Dermis microvascular lymphatic vessel endothelial cell (primary cell): ENCODE results near the gene OR6J1. TPM values are rescaled to one million over a fixed set of nuclear protein-coding genes. Genes with fewer than 3 reads are reported as not detected.

Experiments
- DNase-seq, 2 donors: peaks; one replicate each; pipeline versions ENCODE4 v3.0.0 to v3.0.0-alpha.2; 2010; ENCODE audit warnings: low read depth in 2 of 2
- total RNA-seq: library from RNA; depleted of rRNA; stranded (reverse); fragments of >200 nt; gene quantifications from 2 replicates; pipeline ENCODE4 v1.2.1, GENCODE V29; 2014

The OR6J1 gene
- total RNA-seq, 1 donor from 2014 or later: not detected

GRCh38 chr14:22606380-22606779 lies 37.8 kb downstream of the OR6J1 start:
- DNase-seq: no peak

- DNase-seq: no peak
Observed at GRCh38 chr14:22602862-22603261, 41.3 kb downstream of the OR6J1 start.

- no peak for DNase-seq
Observed at GRCh38 chr14:22601996-22602395, 42.2 kb downstream of the OR6J1 start.

GRCh38 chr14:22601456-22601855 lies 42.7 kb downstream of the OR6J1 start:
- no peak for DNase-seq

- DNase-seq: no peak
Observed at GRCh38 chr14:22600027-22600426, 44.1 kb downstream of the OR6J1 start.

GRCh38 chr14:22599349-22599748 lies 44.8 kb downstream of the OR6J1 start:
- DNase-seq: no peak

GRCh38 chr14:22598896-22599244 lies 45.3 kb downstream of the OR6J1 start:
- DNase-seq: peak; percentile 18 to 74

- peak; percentile 26 to 73 for DNase-seq
Observed at GRCh38 chr14:22598099-22598895, 45.9 kb downstream of the OR6J1 start, which contains the start of gene ABHD4. ABHD4 (plus strand) TSS chr14:22598300; CDS start chr14:22598307, 7 bp downstream.

GRCh38 chr14:22597771-22598098 lies 46.4 kb downstream of the OR6J1 start:
- no peak for DNase-seq

- DNase-seq: no peak
Observed at GRCh38 chr14:22597265-22597664, 46.9 kb downstream of the OR6J1 start.

GRCh38 chr14:22596354-22596879 lies 47.7 kb downstream of the OR6J1 start:
- no peak for DNase-seq

- no peak for DNase-seq
Observed at GRCh38 chr14:22594156-22594716, 49.9 kb downstream of the OR6J1 start.

GRCh38 chr14:22593601-22594000 lies 50.6 kb downstream of the OR6J1 start:
- DNase-seq: no peak

- no peak for DNase-seq
Observed at GRCh38 chr14:22593189-22593588, 51.0 kb downstream of the OR6J1 start.

GRCh38 chr14:22589096-22589839 lies 54.9 kb downstream of the OR6J1 start, which contains the start of gene DAD1:
DAD1 (minus strand) TSS chr14:22589224; CDS start chr14:22589157, 67 bp downstream.
- DNase-seq: peak; percentile 100

GRCh38 chr14:22588526-22589095 lies 55.5 kb downstream of the OR6J1 start:
- no peak for DNase-seq

GRCh38 chr14:22587677-22588422 lies 56.3 kb downstream of the OR6J1 start:
- peak; percentile 22 to 39 for DNase-seq

- DNase-seq: no peak
Observed at GRCh38 chr14:22587247-22587646, 56.9 kb downstream of the OR6J1 start.

GRCh38 chr14:22583994-22584393 lies 60.2 kb downstream of the OR6J1 start:
- no peak for DNase-seq
